ENCODE measurements around the gene CLSTN2.

DNA sequence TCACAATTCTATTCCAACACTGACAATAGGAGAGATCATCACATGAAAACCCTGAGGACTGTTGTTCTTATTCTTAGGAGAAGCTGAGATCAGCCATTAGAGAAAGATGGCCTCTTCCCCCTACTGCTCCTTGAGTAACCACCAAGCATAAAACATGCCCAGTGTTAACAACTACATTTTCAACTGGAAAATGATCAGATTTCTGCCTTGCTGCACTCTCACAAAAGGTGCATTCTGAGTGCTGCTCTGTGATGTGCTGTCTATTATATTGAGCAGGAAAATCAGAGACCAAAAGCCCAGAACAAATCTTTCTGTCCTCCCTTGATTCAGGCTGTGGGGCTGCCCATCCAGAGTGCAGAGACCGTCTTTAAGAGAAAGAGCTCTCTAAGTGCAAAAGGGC lies 438.2 kb downstream of the CLSTN2 start:
- TF ChIP-seq EZH2 (conservative IDR thresholded peaks at IDR 0.05; ENCODE audit: low read depth, low read length) (no peak), ZBTB21 (CRISPR knock-in tag; IDR thresholded peaks at IDR 0.05) (no peak), MTF2 (CRISPR knock-in tag; IDR thresholded peaks at IDR 0.05; ENCODE audit: borderline replicate concordance) (no peak), EED (CRISPR knock-in tag; IDR thresholded peaks at IDR 0.05) (no peak), HMG20A (CRISPR knock-in tag; IDR thresholded peaks at IDR 0.05; ENCODE audit: borderline replicate concordance) (no peak), MYC (CRISPR knock-in tag; IDR thresholded peaks at IDR 0.05; ENCODE audit: borderline replicate concordance) (no peak), CHD2 (IDR thresholded peaks at IDR 0.05; ENCODE audit: low read depth, low read length) (no peak), NR2C2 (CRISPR knock-in tag; IDR thresholded peaks at IDR 0.05; ENCODE audit: borderline replicate concordance) (no peak), NR2F1 (CRISPR knock-in tag; IDR thresholded peaks at IDR 0.05) (no peak)
- TF ChIP-seq, protein P1, sequence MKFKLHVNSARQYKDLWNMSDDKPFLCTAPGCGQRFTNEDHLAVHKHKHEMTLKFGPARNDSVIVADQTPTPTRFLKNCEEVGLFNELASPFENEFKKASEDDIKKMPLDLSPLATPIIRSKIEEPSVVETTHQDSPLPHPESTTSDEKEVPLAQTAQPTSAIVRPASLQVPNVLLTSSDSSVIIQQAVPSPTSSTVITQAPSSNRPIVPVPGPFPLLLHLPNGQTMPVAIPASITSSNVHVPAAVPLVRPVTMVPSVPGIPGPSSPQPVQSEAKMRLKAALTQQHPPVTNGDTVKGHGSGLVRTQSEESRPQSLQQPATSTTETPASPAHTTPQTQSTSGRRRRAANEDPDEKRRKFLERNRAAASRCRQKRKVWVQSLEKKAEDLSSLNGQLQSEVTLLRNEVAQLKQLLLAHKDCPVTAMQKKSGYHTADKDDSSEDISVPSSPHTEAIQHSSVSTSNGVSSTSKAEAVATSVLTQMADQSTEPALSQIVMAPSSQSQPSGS (CRISPR knock-in tag; IDR thresholded peaks at IDR 0.05): no peak
- TF ChIP-seq, protein P2, sequence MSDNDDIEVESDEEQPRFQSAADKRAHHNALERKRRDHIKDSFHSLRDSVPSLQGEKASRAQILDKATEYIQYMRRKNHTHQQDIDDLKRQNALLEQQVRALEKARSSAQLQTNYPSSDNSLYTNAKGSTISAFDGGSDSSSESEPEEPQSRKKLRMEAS (IDR thresholded peaks at IDR 0.05): no peak
- TF ChIP-seq, protein P3, sequence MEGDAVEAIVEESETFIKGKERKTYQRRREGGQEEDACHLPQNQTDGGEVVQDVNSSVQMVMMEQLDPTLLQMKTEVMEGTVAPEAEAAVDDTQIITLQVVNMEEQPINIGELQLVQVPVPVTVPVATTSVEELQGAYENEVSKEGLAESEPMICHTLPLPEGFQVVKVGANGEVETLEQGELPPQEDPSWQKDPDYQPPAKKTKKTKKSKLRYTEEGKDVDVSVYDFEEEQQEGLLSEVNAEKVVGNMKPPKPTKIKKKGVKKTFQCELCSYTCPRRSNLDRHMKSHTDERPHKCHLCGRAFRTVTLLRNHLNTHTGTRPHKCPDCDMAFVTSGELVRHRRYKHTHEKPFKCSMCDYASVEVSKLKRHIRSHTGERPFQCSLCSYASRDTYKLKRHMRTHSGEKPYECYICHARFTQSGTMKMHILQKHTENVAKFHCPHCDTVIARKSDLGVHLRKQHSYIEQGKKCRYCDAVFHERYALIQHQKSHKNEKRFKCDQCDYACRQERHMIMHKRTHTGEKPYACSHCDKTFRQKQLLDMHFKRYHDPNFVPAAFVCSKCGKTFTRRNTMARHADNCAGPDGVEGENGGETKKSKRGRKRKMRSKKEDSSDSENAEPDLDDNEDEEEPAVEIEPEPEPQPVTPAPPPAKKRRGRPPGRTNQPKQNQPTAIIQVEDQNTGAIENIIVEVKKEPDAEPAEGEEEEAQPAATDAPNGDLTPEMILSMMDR (CRISPR knock-in tag; IDR thresholded peaks at IDR 0.05): no peak
- TF ChIP-seq, protein P4, sequence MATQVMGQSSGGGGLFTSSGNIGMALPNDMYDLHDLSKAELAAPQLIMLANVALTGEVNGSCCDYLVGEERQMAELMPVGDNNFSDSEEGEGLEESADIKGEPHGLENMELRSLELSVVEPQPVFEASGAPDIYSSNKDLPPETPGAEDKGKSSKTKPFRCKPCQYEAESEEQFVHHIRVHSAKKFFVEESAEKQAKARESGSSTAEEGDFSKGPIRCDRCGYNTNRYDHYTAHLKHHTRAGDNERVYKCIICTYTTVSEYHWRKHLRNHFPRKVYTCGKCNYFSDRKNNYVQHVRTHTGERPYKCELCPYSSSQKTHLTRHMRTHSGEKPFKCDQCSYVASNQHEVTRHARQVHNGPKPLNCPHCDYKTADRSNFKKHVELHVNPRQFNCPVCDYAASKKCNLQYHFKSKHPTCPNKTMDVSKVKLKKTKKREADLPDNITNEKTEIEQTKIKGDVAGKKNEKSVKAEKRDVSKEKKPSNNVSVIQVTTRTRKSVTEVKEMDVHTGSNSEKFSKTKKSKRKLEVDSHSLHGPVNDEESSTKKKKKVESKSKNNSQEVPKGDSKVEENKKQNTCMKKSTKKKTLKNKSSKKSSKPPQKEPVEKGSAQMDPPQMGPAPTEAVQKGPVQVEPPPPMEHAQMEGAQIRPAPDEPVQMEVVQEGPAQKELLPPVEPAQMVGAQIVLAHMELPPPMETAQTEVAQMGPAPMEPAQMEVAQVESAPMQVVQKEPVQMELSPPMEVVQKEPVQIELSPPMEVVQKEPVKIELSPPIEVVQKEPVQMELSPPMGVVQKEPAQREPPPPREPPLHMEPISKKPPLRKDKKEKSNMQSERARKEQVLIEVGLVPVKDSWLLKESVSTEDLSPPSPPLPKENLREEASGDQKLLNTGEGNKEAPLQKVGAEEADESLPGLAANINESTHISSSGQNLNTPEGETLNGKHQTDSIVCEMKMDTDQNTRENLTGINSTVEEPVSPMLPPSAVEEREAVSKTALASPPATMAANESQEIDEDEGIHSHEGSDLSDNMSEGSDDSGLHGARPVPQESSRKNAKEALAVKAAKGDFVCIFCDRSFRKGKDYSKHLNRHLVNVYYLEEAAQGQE (IDR thresholded peaks at IDR 0.05; ENCODE audit: borderline replicate concordance in 1 of 2, low read depth in 1 of 2, low read length in 2 of 2): no peak
